Activated CD8-positive, alpha-beta memory T cell treated with anti-CD3 and anti-CD28 coated beads, Interleukin-2, amount 50 U/mL, for 4 hours (primary cell): Measurements from ENCODE around the gene CHKB.
A peak's percentile ranks its signal among the peaks of the same experiment; 100 is the strongest.

Experiments
- DNase-seq: peaks from one replicate; pipeline ENCODE4 v3.0.0-alpha.2; 2020

Gene CHKB

DNA sequence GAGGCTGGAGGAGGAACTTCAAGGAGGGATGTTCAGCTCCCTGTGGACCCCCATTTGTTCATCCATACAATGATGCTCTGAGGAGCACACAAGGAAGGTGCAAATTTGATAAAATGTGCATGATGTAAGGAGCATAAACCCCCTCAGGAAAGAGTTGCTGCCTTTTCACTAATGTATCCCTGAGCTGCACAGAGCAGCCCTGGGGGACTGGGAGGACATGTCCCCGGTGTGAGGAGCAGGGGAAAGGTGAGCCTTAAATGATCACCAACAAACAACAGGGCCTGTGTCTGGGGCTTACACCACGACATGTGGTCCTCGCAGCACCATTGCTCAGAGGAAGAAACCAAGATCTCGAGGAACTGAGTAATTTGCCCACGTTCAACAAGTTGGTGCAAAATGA, 14.4 kb upstream of the CHKB start:
- DNase-seq, result no peak

DNA sequence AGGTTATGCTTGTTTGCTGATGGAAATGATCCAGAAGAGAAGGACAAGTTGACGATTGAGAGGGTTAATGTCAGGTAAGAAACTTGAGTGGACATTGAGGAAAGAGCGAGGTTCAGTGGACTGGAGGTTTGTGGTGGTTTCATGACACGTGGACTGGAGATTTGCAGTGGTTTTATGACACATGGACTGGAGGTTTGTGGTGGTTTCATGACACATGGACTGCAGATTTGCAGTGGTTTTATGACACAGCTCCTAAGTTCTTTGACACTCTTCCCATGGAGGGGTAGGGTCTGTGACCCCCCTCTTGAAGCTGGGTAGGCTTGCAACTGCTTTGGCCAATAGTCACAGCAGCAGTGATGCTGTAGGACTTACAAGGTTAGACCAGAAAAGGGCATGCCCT, 12.5 kb upstream of the CHKB start:
- no peak for DNase-seq

- DNase-seq, result no peak
Observed at GRCh38 chr22:50587407-50587806, 4.8 kb upstream of the CHKB start.

DNA sequence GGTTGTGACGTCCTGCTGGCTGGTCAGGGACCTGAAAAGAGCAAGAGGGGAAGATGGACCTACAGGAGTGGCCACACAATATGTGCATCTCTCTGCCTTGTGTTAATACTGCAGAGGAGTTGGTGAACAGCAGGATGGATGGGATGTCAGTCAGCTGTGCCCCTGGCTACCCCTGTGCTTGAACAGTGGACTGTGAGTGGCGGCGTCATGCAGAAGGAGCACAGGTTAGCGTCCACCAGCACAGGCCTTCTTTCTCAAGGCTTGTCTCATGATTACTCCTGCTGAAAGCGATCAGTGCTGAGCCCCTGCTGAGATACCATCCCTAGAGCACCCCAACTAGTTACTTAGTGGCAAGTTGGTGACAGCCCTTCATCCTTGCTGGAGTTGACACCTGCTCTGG, 3.8 kb upstream of the CHKB start:
- DNase-seq, result no peak

DNA sequence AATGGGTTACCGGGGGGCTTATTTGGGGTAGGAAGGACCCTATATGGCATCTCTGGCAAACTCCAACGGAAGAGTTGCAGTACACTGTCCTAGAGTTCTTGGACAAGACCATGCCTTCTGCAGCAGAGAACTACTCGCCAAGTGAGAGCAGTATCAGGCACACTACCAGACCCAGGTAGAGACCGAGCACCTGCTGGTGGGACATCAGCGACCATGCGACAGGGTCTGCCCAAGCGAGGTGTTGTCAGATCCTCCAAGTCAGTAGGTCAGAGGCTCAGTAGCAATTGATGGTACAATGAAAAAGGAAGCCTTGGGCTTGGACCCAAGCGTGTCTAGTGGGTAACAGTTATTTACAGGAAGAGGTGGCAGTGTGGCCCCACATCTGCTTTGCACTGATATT, 3.1 kb upstream of the CHKB start:
- no peak for DNase-seq

GRCh38 chr22:50585238-50585637, 2.6 kb upstream of the CHKB start:
- DNase-seq, result no peak

- no peak for DNase-seq
Observed at GRCh38 chr22:50584106-50585096, 1.8 kb upstream of the CHKB start.

GRCh38 chr22:50583294-50583861, 729 bp upstream of the CHKB start:
- peak; percentile 13 for DNase-seq

DNA sequence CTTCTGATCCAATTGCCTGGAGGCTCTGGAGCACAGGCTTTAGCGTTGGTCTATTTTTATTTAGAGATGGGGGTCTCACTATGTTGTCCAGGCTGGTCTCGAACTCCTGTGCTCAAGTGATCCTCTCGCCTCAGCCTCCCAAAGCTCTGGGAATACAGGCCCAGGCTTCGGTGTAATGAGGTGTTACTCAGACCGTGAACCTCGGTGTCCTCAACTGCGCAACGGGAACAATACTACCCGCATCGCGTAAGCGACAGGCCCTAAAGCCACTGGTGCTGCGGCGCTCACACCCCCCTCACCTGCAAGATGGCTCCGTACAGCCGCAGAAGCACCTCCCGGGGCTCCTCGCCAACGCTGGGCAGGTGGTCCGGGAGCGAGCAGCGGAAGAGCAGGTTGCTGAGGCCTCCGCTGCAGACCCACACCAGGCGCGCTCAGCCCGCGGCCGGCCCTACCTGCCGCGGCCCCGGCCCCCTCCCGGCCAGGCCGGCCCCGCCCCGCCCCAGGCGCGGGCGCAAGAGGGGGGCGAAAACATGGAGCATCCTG, 628 bp downstream of the CHKB start:
- DNase-seq, result peak; percentile 20

DNA sequence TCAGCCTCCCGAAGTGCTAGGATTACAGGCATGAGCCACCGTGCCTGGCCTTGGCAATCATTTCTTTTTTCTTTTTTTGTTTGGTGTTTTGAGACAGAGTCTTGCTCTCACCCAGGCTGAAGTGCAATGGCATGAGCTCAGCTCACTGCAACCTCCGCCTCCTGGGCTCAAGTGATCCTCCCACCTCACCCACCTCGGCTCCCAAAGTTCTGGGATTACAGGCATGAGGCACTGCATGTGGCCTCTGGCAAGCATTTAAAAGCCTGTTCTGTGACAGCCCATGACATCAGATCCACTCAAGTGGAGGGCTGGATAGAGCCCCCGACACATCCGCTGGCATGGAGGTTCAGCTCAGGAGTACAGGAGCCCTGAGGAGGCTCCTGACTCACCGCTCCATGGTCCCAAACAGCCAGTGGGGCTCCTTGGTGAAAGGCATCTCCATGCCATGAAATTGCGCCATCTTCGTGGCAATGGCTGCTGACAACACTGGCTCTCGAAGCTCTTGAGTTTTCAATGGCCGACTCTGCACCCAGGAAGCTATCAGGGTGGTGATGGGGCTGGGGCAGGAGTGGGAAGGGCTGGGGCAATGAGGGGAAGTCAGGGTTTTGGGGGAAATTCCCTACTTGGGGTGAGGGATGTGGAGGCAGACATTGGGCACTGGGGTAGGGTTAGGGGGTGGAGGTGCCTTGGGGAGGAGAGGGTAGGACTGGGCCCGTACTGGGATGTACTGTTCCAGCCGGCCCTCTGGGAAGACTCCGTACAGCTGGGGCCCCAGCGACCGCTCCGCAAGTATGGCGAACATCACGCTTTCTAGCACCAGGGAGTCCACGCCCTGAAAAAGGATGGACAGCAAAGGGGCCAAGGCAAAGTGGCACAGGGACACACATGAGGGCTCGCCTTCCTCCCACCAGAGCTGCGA, 1.4 kb downstream of the CHKB start:
- peak; percentile 11 for DNase-seq

GRCh38 chr22:50579752-50580151, 2.9 kb downstream of the CHKB start:
- DNase-seq, result no peak

DNA sequence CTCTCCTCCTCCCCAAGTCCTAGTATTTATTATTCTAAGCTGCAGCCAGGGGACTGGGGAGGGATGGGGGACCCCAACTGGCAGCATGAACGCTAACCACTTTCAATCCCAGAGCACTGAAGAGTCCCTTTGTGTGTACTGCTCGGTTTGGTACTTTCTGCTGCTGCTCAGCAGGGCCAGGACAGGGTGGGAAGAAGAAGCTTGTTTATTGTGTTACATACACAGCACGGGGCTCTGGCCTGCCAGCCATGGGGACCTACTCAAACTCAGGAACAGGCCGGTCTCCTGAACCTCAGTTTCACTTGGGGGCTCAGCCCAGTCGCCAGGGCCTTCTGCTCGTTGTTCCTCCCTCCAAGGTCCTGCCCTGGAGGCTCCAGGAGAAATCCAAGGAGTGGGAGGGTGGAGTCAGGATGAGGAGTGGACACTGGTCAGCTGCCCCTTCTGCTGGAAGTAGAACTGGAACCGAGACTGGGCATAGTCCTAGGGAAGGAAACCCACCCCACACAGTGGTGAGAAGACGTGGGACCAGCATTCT, 3.8 kb downstream of the CHKB start:
- no peak for DNase-seq

DNA sequence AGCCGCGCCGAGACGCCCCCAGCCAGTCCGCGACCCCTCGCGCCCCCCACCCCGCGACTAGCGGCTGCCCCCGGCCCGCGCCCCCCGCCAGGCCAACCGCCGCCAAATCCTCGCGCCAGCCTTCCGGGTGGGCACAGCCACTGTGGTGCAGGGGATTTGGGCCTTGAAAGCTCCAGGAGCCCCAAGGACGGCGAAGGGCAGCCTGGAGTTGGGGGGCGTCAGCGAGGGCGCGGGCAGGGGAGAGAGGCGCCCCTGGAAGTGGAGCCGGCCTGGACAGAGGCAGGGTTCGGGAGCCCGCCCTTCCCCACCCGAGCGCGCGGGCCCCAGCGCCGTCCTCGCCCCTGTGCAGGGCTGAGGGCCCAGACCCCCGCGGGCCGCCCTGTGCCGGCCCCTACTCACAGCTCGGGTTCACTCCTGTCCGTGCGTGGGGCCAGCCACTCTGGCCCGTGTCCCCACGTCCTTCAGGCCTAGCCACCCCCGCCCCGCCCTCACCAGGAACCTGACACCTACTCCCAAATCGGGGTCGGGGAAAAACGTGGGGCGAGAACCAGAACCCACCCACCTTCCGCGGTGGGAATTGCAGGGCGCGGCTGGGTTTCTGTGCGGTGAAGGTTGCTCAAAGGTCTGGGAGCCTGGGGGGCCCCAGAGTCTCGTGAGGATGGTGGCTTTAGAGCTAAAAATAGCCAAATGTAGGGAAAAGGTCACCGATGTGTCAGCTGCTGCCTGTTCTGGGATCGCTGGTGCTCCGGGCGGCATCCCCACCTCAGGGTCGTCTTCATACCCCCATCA, 4.5 kb downstream of the CHKB start, which contains the start of gene CPT1B:
TSS of gene CPT1B (minus strand) at position 441 of the 789 bp plus-strand sequence. CDS start 512 bp downstream, outside the sequence.
- no peak for DNase-seq

- DNase-seq, result no peak
Observed at GRCh38 chr22:50577697-50577986, 5.0 kb downstream of the CHKB start.

GRCh38 chr22:50576806-50577696, 5.6 kb downstream of the CHKB start:
- DNase-seq, result no peak

- no peak for DNase-seq
Observed at GRCh38 chr22:50576070-50576469, 6.6 kb downstream of the CHKB start.

- no peak for DNase-seq
Observed at GRCh38 chr22:50575426-50575941, 7.2 kb downstream of the CHKB start.

GRCh38 chr22:50574383-50574755, 8.3 kb downstream of the CHKB start:
- no peak for DNase-seq

DNA sequence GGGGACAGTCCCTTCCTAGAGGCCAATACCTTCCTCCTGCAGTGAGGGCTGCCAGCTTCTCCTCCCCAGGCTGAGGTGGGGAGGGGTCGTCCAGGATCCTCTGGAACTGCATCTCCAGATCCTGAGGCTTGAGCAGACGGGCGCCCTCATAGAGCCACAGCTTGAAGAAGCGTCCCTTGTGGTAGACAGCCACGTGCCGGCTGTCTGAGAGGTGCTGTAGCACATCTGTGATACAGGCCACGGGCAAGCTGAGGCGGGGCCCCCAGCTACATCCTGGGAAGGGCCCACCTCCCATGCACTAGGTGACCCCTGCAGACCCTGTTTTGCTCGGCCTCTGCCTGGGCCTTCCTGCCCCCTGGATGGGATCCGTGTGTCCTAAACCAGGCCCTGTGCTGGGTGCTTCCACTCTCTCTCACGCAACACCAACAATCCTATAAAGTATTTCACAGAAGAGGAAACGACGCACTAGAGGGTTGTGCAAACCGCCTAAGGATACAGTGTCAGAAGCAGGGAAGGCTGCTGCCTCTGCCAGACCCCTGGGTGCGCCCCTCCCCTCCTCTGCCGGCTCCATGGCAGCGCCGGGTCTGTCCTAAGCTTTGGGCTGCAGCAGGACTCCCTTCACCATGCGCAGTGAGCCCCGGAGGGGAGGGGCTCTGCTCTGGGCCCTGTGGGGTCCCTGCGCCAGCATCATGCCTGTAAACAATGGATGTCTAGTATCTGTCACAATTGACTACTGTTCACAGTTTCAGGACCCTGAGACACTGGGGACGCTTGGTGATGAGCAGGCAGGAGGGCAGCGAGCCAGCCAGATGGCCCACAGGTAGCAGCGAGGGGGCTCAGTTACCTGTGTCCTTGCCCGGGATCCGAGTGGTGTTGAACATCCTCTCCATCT, 8.9 kb downstream of the CHKB start:
- DNase-seq, result no peak

DNA sequence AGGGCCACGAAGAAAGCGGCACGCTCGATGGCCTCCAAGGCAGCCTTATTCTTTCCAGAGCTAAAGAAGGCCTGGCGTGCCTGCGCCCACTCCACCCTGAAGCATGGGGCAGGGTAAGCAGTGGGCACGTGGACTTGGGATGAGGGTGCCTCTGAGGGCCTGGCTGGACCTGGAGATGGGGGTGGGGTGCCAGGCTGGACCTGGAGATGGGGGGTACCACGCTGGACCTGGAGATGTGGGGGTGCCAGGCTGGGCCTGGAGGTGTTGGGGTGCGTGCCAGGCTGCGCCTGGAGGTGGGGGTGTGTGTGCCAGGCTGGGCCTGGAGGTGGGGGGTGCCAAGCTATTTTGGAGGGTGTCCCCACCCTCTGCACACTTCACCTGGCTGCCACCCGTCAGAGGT, 9.7 kb downstream of the CHKB start:
- no peak for DNase-seq
